ENCODE measurements around the gene DIP2B. TPM values are rescaled to one million over a fixed set of nuclear protein-coding genes. Genes with fewer than 3 reads are reported as not detected.
A peak's percentile ranks its signal among the peaks of the same experiment; 100 is the strongest.

DIP2B gene
- total RNA-seq, 1 donor from 2014 or later: 28.9 TPM

DNA sequence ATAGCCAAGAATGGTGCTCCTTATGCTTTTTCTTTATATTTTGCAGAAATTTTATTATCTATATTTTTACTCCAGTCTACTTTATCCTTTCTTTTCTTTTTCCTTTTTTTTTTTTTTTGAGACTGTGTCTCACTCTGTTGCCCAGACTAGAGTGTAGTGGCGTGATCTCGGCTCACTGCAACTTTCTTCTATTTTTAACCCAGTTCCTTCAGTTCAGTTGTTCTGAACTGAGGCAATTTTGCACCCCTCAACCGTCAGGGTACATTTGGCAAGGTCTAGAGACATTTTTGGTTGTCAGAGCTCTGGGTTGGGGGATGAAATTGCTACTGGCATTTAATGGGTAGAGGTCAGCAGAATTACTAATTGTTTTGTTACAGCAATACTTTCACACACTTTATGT, 75.7 kb downstream of the DIP2B start:
- Mint-ChIP-seq H3K9me3 (ENCODE audit: unreplicated experiment) (no peaks in the 10 kb centered on the region), H3K27me3 (ENCODE audit: unreplicated experiment) (no peaks in the 10 kb centered on the region), H3K27ac (ENCODE audit: unreplicated experiment) (no peak overlapping the region), H3K36me3 (ENCODE audit: unreplicated experiment) (no peaks in the 10 kb centered on the region), H3K4me1 (ENCODE audit: unreplicated experiment) (peaks cover 27% of the 10 kb centered on the region), H3K4me3 (ENCODE audit: unreplicated experiment) (no peak overlapping the region)
- no peak for DNase-seq (ENCODE audit: extremely low spot score, unreplicated experiment)
- TF ChIP-seq, protein P1, sequence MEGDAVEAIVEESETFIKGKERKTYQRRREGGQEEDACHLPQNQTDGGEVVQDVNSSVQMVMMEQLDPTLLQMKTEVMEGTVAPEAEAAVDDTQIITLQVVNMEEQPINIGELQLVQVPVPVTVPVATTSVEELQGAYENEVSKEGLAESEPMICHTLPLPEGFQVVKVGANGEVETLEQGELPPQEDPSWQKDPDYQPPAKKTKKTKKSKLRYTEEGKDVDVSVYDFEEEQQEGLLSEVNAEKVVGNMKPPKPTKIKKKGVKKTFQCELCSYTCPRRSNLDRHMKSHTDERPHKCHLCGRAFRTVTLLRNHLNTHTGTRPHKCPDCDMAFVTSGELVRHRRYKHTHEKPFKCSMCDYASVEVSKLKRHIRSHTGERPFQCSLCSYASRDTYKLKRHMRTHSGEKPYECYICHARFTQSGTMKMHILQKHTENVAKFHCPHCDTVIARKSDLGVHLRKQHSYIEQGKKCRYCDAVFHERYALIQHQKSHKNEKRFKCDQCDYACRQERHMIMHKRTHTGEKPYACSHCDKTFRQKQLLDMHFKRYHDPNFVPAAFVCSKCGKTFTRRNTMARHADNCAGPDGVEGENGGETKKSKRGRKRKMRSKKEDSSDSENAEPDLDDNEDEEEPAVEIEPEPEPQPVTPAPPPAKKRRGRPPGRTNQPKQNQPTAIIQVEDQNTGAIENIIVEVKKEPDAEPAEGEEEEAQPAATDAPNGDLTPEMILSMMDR (IDR thresholded peaks at IDR 0.05): no peak

DNA sequence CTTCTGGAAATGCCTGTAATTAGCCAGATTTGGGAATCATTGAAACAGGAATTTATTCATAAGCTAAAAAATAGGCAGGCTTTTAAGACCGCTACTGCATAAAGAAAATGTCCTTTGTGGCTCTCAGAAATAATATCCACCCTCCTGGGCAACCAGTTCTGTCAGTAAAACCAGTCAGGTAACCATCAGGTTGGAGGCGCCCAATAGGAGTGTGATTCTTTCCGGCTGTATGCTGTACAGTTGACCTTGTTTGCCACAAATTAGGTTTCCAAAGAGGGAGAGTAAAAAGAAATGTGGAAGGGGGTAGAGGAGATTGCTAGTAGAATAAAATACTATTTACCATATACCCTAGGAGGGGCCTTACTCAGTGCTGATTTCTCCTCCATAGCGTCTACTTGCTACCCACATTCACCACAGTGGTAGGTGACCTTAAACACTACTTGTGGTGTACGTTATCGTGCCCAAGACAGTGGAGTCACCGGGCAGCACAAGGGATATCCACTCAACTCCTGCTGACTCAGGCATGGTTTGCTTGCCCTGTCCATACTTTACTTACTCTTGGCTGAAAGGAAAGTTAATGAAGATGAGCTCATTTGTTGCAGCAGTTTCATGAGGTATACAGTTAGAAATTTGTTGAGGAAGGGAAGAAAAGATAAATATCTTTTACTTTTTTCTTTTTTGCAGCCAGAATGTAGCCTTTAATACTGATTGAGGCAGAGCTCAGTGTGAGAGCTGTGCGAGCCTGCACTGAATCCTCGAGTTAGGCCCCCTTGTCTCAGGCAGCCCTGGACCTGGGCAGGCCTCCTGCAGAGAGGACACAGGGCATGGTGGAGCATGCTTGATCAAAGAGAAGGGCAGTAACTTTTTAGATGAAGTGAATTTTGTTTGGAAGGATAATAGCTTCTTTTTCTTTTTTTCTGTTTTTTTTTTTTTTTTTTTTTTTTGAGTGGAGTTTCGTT, 76.7 kb downstream of the DIP2B start:
- Mint-ChIP-seq H3K27ac (ENCODE audit: unreplicated experiment) (no peak overlapping the region), H3K36me3 (ENCODE audit: unreplicated experiment) (no peaks in the 10 kb centered on the region), H3K27me3 (ENCODE audit: unreplicated experiment) (no peaks in the 10 kb centered on the region), H3K4me3 (ENCODE audit: unreplicated experiment) (no peak overlapping the region), H3K4me1 (ENCODE audit: unreplicated experiment) (peaks cover 24% of the 10 kb centered on the region), H3K9me3 (ENCODE audit: unreplicated experiment) (no peaks in the 10 kb centered on the region)
- TF ChIP-seq, protein P1 (IDR thresholded peaks at IDR 0.05): no peak
- no peak for DNase-seq (ENCODE audit: extremely low spot score, unreplicated experiment)

DNA sequence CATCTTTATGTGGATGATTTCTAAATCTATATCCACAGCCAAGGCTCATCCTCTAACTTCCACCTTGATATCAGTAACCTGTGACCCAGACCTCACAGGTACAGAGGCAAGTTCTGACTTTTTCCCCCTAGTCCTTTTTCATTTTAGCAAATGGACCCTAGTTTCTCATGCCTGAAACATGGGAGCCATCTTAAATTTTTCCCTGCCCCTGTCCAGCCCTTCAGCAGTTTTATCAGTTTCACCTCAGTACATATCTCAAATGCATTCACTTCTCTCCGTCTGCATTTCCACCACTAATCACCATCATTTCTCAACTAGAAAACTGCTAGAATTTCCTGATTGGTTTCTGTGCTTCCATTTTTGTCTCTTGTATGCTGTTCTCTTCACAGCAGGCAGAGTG, 79.3 kb downstream of the DIP2B start:
- no peaks in the 10 kb centered on the region for H3K27me3 Mint-ChIP-seq (ENCODE audit: unreplicated experiment)
- peaks cover 21% of the 10 kb centered on the region for H3K4me1 Mint-ChIP-seq (ENCODE audit: unreplicated experiment)
- no peak for DNase-seq (ENCODE audit: extremely low spot score, unreplicated experiment)
- H3K27ac Mint-ChIP-seq (ENCODE audit: unreplicated experiment): no peak overlapping the region
- H3K36me3 Mint-ChIP-seq (ENCODE audit: unreplicated experiment): no peaks in the 10 kb centered on the region
- no peak overlapping the region for H3K4me3 Mint-ChIP-seq (ENCODE audit: unreplicated experiment)
- TF ChIP-seq, protein P1 (IDR thresholded peaks at IDR 0.05): no peak
- H3K9me3 Mint-ChIP-seq (ENCODE audit: unreplicated experiment): no peaks in the 10 kb centered on the region

DNA sequence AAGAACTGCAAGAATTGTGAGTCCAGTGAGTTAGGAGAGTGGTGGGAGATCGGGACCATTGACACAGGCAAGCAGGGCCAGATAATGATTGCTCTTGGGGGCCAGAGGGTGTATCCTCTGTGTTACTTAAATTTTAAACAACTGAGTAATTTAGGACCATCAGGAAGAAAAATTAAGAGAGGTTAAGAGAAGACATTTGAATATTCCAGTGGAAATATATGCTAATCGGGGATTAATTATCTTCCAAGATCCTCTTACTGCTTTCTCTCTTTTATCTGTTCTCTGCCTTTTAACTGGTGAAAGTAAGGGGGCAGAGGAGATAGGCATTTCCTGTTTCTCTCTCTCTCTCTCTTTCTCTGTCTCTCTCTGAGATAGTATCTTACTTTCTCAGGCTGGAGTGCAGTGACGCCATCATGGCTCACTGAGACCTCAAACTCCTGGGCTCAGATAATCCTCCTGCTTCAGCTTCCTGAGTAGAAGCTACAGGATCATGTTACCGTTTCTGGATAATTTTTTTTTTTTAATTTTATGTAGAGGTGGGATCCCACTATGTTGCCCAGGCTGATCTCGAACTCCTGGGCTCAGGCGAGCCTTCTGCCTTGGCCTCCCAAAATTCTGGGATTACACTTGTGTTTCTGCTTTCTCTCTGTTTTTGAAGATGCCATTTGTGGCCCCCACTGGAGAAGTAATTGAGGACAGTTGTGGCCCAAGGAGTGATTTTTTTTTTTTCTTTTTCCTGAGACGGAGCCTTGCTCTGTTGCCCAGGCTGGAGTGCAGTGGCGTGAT, 85.1 kb downstream of the DIP2B start:
- no peaks in the 10 kb centered on the region for H3K9me3 Mint-ChIP-seq (ENCODE audit: unreplicated experiment)
- H3K27me3 Mint-ChIP-seq (ENCODE audit: unreplicated experiment): no peaks in the 10 kb centered on the region
- no peaks in the 10 kb centered on the region for H3K36me3 Mint-ChIP-seq (ENCODE audit: unreplicated experiment)
- DNase-seq (ENCODE audit: extremely low spot score, unreplicated experiment): no peak
- TF ChIP-seq, protein P1 (IDR thresholded peaks at IDR 0.05): no peak
- H3K4me1 Mint-ChIP-seq (ENCODE audit: unreplicated experiment): peaks cover 7% of the 10 kb centered on the region
- H3K4me3 Mint-ChIP-seq (ENCODE audit: unreplicated experiment): no peak overlapping the region
- peak overlapping the region; percentile 71 for H3K27ac Mint-ChIP-seq (ENCODE audit: unreplicated experiment)

DNA sequence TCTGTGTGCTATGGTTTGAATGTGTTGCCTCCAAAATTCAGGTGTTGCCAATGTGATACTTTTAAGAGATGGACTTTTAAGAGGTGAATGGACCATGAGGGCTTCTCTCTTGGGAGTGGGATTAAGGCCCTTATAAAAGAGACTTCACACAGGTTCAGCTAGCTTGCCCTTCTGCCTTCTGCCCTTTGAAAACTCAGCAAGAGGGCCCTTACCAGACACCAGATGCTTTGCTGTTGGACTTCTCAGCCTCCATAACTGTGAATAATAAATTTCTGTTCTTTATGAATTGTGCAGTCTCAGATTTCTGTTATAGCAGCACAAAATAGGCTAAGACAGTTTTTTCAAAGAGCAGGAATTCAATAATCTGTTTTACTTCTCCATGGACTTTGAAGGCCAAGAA, 86.1 kb downstream of the DIP2B start:
- Mint-ChIP-seq H3K9me3 (ENCODE audit: unreplicated experiment) (no peaks in the 10 kb centered on the region), H3K4me3 (ENCODE audit: unreplicated experiment) (no peak overlapping the region), H3K27me3 (ENCODE audit: unreplicated experiment) (no peaks in the 10 kb centered on the region), H3K4me1 (ENCODE audit: unreplicated experiment) (peaks cover 7% of the 10 kb centered on the region), H3K36me3 (ENCODE audit: unreplicated experiment) (no peaks in the 10 kb centered on the region), H3K27ac (ENCODE audit: unreplicated experiment) (no peak overlapping the region)
- TF ChIP-seq, protein P1 (IDR thresholded peaks at IDR 0.05): no peak
- no peak for DNase-seq (ENCODE audit: extremely low spot score, unreplicated experiment)

Measured in osteocyte (in vitro differentiated cells).